ENCODE measurements around the gene HBG2.
A peak's percentile ranks its signal among the peaks of the same experiment; 100 is the strongest.

The HBG2 gene

GRCh38 chr11:5204787-5205186, 49.8 kb downstream of the HBG2 start:
- ChIA-PET POLR2A (no interaction called here), CTCF (no interaction called here)
- no peak for TF ChIP-seq FOXM1 (IDR thresholded peaks at IDR 0.05; ENCODE audit: borderline replicate concordance)
- no peak for TF ChIP-seq ELF4 (IDR thresholded peaks at IDR 0.05)
- no peak for TF ChIP-seq SP1 (IDR thresholded peaks at IDR 0.05)
- TF ChIP-seq FOXA1 (IDR thresholded peaks at IDR 0.05) = no peak
- no peak for TF ChIP-seq LEF1 (IDR thresholded peaks at IDR 0.05; ENCODE audit: borderline replicate concordance)
- TF ChIP-seq TARDBP (IDR thresholded peaks at IDR 0.05) = no peak
- no peak for TF ChIP-seq FOXK2 (IDR thresholded peaks at IDR 0.05)
- TF ChIP-seq SUZ12 (IDR thresholded peaks at IDR 0.05) = no peak
- no peak for TF ChIP-seq HDGF (IDR thresholded peaks at IDR 0.05; ENCODE audit: borderline replicate concordance)
- no peak for TF ChIP-seq ZNF384 (IDR thresholded peaks at IDR 0.05)
- TF ChIP-seq ARNT (IDR thresholded peaks at IDR 0.05) = no peak
- no peak for TF ChIP-seq CTBP1 (IDR thresholded peaks at IDR 0.05; ENCODE audit: borderline replicate concordance)
- TF ChIP-seq PKNOX1 (IDR thresholded peaks at IDR 0.05) = no peak
- no peak for TF ChIP-seq BHLHE40 (IDR thresholded peaks at IDR 0.05; ENCODE audit: borderline replicate concordance)
- TF ChIP-seq NFRKB (IDR thresholded peaks at IDR 0.05) = no peak
- no peak for TF ChIP-seq L3MBTL2 (conservative IDR thresholded peaks at IDR 0.05)
- DNase-seq (ENCODE audit: extremely low spot score) = peak; percentile 15

GRCh38 chr11:5203366-5203765, 51.2 kb downstream of the HBG2 start:
- POLR2A ChIA-PET = no interaction called here
- no peak for DNase-seq (ENCODE audit: extremely low spot score)
- CTCF ChIA-PET = no interaction called here
- TF ChIP-seq ARNT (IDR thresholded peaks at IDR 0.05) (no peak), LEF1 (IDR thresholded peaks at IDR 0.05; ENCODE audit: borderline replicate concordance) (no peak), FOXM1 (IDR thresholded peaks at IDR 0.05; ENCODE audit: borderline replicate concordance) (no peak), SP1 (IDR thresholded peaks at IDR 0.05) (no peak), CTBP1 (IDR thresholded peaks at IDR 0.05; ENCODE audit: borderline replicate concordance) (no peak), TARDBP (IDR thresholded peaks at IDR 0.05) (no peak), ZNF384 (IDR thresholded peaks at IDR 0.05) (no peak), FOXA1 (IDR thresholded peaks at IDR 0.05) (no peak), SUZ12 (IDR thresholded peaks at IDR 0.05) (no peak), FOXK2 (IDR thresholded peaks at IDR 0.05) (no peak), BHLHE40 (IDR thresholded peaks at IDR 0.05; ENCODE audit: borderline replicate concordance) (no peak)
